ENCODE measurements around the gene LARGE1. TPM values are rescaled to one million over a fixed set of nuclear protein-coding genes. Genes with fewer than 3 reads are reported as not detected.

LARGE1 gene
- total and polyA plus RNA-seq, 9 of the 15 experiments (the other 6 are each of a cell fraction or from before 2014, with no cell fraction given): 0.01 to 0.66 (median 0.14) TPM; not detected in 2

DNA sequence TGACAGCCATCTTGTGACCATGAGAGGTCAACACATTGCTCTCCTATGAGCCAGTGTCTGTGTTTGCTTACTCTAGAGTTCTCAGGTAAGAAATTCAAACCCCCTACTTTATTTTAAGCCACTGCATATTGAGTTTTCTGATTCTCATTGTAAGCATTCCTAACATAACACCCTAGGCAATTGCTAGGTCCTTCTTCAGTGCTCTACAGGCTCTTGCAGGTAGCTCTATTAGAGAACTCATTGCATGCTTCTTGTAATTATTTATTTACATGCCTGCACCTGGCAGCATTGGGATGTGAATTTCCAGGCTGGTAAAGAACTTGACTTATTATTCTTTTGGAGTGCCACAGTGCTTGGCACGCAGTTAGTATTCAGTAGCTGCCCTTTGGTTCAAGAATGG is 573.3 kb downstream of the LARGE1 start:
- DNase-seq (ENCODE audit: extremely low read depth in 1 of 4, low spot score in 3 of 4) (no peak), ATAC-seq (no peak), FAIRE-seq (no peak)
- no TSS peak for BruUV-seq (replicated peaks)
- H3K79me2 ChIP-seq (ENCODE audit: control insufficient read depth, insufficient read depth, low read length): no peaks in the 10 kb centered on the region
- no peak overlapping the region for H2AFZ ChIP-seq (ENCODE audit: low read depth, low read length)
- no peak for TF ChIP-seq ZSCAN32 (CRISPR knock-in tag; IDR thresholded peaks at IDR 0.05)
- no peak for TF ChIP-seq ZNF699 (CRISPR knock-in tag; IDR thresholded peaks at IDR 0.05; ENCODE audit: insufficient replicate concordance)
- no peak for TF ChIP-seq KLF16 (IDR thresholded peaks at IDR 0.05)
- TF ChIP-seq, protein P1, sequence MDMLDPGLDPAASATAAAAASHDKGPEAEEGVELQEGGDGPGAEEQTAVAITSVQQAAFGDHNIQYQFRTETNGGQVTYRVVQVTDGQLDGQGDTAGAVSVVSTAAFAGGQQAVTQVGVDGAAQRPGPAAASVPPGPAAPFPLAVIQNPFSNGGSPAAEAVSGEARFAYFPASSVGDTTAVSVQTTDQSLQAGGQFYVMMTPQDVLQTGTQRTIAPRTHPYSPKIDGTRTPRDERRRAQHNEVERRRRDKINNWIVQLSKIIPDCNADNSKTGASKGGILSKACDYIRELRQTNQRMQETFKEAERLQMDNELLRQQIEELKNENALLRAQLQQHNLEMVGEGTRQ (CRISPR knock-in tag; IDR thresholded peaks at IDR 0.05): no peak
- TF ChIP-seq ZFX (CRISPR knock-in tag; IDR thresholded peaks at IDR 0.05): no peak
- TF ChIP-seq KLF6 (CRISPR knock-in tag; IDR thresholded peaks at IDR 0.05; ENCODE audit: borderline replicate concordance): no peak
- no peak for TF ChIP-seq C11orf30 (IDR thresholded peaks at IDR 0.05; ENCODE audit: low read depth)
- TF ChIP-seq MYC (IDR thresholded peaks at IDR 0.05; ENCODE audit: low read depth, low read length): no peak
- no peak for TF ChIP-seq MYC (CRISPR knock-in tag; IDR thresholded peaks at IDR 0.05; ENCODE audit: borderline replicate concordance, low read depth)
- TF ChIP-seq TAF15 (IDR thresholded peaks at IDR 0.05; ENCODE audit: low read depth, low read length): no peak
- TF ChIP-seq RHOXF2B (CRISPR knock-in tag; conservative IDR thresholded peaks at IDR 0.05): no peak
- no peak for TF ChIP-seq XRCC5 (IDR thresholded peaks at IDR 0.05; ENCODE audit: low read depth, low read length)
- TF ChIP-seq, protein P2, sequence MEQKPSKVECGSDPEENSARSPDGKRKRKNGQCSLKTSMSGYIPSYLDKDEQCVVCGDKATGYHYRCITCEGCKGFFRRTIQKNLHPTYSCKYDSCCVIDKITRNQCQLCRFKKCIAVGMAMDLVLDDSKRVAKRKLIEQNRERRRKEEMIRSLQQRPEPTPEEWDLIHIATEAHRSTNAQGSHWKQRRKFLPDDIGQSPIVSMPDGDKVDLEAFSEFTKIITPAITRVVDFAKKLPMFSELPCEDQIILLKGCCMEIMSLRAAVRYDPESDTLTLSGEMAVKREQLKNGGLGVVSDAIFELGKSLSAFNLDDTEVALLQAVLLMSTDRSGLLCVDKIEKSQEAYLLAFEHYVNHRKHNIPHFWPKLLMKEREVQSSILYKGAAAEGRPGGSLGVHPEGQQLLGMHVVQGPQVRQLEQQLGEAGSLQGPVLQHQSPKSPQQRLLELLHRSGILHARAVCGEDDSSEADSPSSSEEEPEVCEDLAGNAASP (IDR thresholded peaks at IDR 0.05): no peak
- no peak for TF ChIP-seq TSC22D4 (tag; IDR thresholded peaks at IDR 0.05)
- TF ChIP-seq, protein P3, sequence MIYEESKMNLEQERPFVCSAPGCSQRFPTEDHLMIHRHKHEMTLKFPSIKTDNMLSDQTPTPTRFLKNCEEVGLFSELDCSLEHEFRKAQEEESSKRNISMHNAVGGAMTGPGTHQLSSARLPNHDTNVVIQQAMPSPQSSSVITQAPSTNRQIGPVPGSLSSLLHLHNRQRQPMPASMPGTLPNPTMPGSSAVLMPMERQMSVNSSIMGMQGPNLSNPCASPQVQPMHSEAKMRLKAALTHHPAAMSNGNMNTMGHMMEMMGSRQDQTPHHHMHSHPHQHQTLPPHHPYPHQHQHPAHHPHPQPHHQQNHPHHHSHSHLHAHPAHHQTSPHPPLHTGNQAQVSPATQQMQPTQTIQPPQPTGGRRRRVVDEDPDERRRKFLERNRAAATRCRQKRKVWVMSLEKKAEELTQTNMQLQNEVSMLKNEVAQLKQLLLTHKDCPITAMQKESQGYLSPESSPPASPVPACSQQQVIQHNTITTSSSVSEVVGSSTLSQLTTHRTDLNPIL (CRISPR knock-in tag; IDR thresholded peaks at IDR 0.05): no peak
- no peak for TF ChIP-seq AFF1 (IDR thresholded peaks at IDR 0.05; ENCODE audit: low read depth in 1 of 2, partially characterized antibody in 2 of 2)
- TF ChIP-seq GATAD2B (IDR thresholded peaks at IDR 0.05; ENCODE audit: borderline replicate concordance): no peak
- no peak overlapping the region for H3K4me2 ChIP-seq (ENCODE audit: insufficient read depth, low read length)
- no peaks in the 10 kb centered on the region for H3K36me3 ChIP-seq (ENCODE audit: control insufficient read depth, insufficient read depth, low read length)
- H3K9ac ChIP-seq (ENCODE audit: insufficient read depth in 1 of 2, low read depth in 2 of 2, low read length in 2 of 2): no peak overlapping the region
- H3K4me3 ChIP-seq: no peak overlapping the region
- H3K9me1 ChIP-seq (ENCODE audit: control insufficient read depth, insufficient read depth, low read length): no peaks in the 10 kb centered on the region
- H3K9me3 ChIP-seq (replicated peaks; ENCODE audit: control insufficient read depth, insufficient read depth, low read depth, low read length): no peaks in the 10 kb centered on the region
- H4K20me1 ChIP-seq (replicated peaks; ENCODE audit: control insufficient read depth, insufficient read depth, low read length): no peaks in the 10 kb centered on the region
- ChIA-PET CTCF (ENCODE audit: low intra/inter-chr PET ratio) (no interaction called here), POLR2A (no interaction called here)
- WGBS (ENCODE audit: insufficient coverage, low coverage, missing lambda C conversion rate): 0% methylated on average over 1 of the region's 1 CpG
- no peak overlapping the region for H3K27ac ChIP-seq (ENCODE audit: extremely low read depth, low read depth, low read length)
- intact Hi-C loops (cut with micrococcal nuclease): no loop called here
- no peaks in the 10 kb centered on the region for H3K27me3 ChIP-seq (ENCODE audit: control insufficient read depth in 2 of 2, insufficient read depth in 2 of 2, low read length in 2 of 2)
- no peaks in the 10 kb centered on the region for H3K4me1 ChIP-seq (replicated peaks in 1 of 2; ENCODE audit: control insufficient read depth in 2 of 2, insufficient read depth in 2 of 2, low read length in 2 of 2)
- in situ Hi-C loops (cut with MboI): no loop called here

Measured in K562 (cell line).